OCI-LY3 (cell line): ENCODE data around the gene KLHDC4.

Source experiments
- CTCF ChIP-seq: fragments of 200-600, 300-600 bp; sonication (generic); IDR thresholded peaks from 2 replicates; pipeline ENCODE4 v1.5.1; 2014; ENCODE audit warnings: antibody characterized with exemption, low read length, low read depth
- EZH2phosphoT487 ChIP-seq: fragments of 200-600 bp; shearing (Covaris generic); IDR thresholded peaks from 2 replicates; pipeline ENCODE4 v1.6.1; 2018; ENCODE audit warnings: antibody characterized with exemption, mixed run types, low read depth

- TF ChIP-seq CTCF (no peak), EZH2phosphoT487 (no peak)
Observed at GRCh38 chr16:87739801-87740200, 26.0 kb downstream of the KLHDC4 start.
